ENCODE data around the gene MPP2.
"Not testable (repeated sequence)": the region's sequence is repeated elsewhere in the genome, so short reads cannot be mapped to it uniquely, and the experiment has no call there.

MPP2 gene

DNA sequence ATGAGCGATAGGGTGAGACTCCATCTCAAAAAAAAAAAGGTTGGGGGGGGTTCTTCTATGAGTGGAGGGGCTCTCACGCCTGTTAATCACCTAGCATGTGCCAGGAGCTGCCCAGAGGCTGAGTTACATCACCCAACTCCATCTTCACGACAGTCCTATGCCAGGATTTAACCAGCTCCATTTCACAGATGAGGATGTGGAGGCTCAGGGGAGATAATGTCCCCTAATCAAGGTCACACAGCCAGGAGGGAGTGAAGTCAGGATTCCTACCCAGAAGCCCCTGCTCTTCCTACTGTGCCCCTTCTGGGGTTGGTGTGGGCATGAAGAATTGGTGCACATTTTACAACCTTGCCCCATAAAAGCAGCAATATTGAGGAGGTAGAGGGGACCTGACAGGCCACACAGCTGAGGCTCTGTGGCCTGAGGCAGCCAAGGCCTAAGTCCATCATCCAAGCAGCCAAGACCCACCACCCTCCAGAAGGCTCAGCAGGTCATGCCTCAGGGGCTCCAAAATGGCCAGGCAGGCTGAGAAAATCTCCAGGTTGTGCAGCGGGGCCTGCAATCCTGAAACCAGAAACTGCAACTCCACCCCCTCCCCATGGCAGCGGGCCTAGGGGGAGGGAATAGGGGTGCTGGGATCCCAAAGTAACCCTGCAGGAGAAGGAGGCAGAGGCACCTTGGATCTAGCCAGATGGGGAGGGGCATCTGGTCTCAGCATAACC, 28.0 kb upstream of the MPP2 start:
- no peak overlapping the region for H3K9ac ChIP-seq (ENCODE audit: insufficient read length)

DNA sequence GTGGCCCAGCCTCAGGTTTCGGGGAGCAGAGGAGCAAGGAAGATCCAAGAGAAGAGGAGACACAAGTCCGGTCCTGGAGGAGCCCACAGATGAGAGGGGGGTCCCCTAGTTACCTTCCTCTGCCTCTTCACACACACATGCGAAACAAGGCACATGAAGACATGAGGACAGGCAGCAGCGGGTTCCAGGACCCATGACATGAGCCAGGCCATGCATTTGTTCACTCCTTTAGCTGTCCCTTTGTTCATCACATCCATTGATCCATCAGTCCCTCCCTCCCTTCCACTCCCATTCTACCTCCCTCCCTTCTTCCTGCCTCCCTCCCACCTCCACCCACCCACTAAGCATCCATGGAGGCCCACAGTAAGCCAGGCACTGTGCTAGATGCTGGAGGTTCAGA, 25.6 kb upstream of the MPP2 start:
- Histone ChIP-seq H3K4me3 (no peak overlapping the region), H3K36me3 (ENCODE audit: insufficient read depth, low read length) (no peaks in the 10 kb centered on the region), H3K27ac (no peak overlapping the region), H3K9ac (ENCODE audit: insufficient read length) (no peak overlapping the region), H3K9me3 (ENCODE audit: low read depth, low read length) (no peaks in the 10 kb centered on the region)
- no peak for DNase-seq (ENCODE audit: low read depth, low spot score)
- TF ChIP-seq FOXP2 (optimal IDR thresholded peaks at IDR 0.05; ENCODE audit: control extremely low read depth, extremely low read length, insufficient read depth) (no peak), POLR2AphosphoS5 (IDR thresholded peaks at IDR 0.05; ENCODE audit: borderline replicate concordance, low read depth, low read length) (no peak), EZH2 (IDR thresholded peaks at IDR 0.05) (no peak)

More for the DNA sequence above, 28.0 kb upstream of the MPP2 start:
- Histone ChIP-seq H3K27ac (no peak overlapping the region), H3K36me3 (ENCODE audit: insufficient read depth, low read length) (no peaks in the 10 kb centered on the region), H3K9me3 (ENCODE audit: low read depth, low read length) (no peaks in the 10 kb centered on the region), H3K4me3 (no peak overlapping the region)
- DNase-seq (ENCODE audit: low read depth, low spot score): no peak
- no peak for TF ChIP-seq EZH2 (IDR thresholded peaks at IDR 0.05)
- no peak for TF ChIP-seq POLR2AphosphoS5 (IDR thresholded peaks at IDR 0.05; ENCODE audit: borderline replicate concordance, low read depth, low read length)
- no peak for TF ChIP-seq FOXP2 (optimal IDR thresholded peaks at IDR 0.05; ENCODE audit: control extremely low read depth, extremely low read length, insufficient read depth)

DNA sequence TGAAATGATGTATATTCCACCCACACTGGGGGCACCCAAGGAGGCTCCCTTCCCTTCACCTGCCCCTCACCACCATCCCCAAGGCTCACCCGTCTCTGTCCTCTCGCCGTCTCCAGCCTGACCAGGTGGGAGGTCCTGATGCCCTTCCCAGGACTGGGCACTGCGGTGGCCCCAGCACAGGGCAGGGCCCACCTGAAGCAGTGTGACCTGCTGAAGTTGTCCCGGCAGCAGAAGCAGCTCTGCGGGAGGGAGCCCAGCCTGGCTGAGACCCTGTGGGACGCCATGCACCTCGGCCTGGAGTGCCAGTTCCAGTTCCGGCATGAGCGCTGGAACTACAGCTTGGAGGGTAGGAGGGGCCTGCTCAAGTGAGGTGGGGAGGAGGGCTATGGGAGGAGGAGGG, 25.0 kb upstream of the MPP2 start:
- DNase-seq (ENCODE audit: low read depth, low spot score): no peak
- H3K4me3 ChIP-seq: no peak overlapping the region
- no peaks in the 10 kb centered on the region for H3K36me3 ChIP-seq (ENCODE audit: insufficient read depth, low read length)
- TF ChIP-seq EZH2 (IDR thresholded peaks at IDR 0.05) (no peak), POLR2AphosphoS5 (IDR thresholded peaks at IDR 0.05; ENCODE audit: borderline replicate concordance, low read depth, low read length) (no peak), FOXP2 (optimal IDR thresholded peaks at IDR 0.05; ENCODE audit: control extremely low read depth, extremely low read length, insufficient read depth) (no peak)
- H3K27ac ChIP-seq: no peak overlapping the region
- no peaks in the 10 kb centered on the region for H3K9me3 ChIP-seq (ENCODE audit: low read depth, low read length)
- no peak overlapping the region for H3K9ac ChIP-seq (ENCODE audit: insufficient read length)

DNA sequence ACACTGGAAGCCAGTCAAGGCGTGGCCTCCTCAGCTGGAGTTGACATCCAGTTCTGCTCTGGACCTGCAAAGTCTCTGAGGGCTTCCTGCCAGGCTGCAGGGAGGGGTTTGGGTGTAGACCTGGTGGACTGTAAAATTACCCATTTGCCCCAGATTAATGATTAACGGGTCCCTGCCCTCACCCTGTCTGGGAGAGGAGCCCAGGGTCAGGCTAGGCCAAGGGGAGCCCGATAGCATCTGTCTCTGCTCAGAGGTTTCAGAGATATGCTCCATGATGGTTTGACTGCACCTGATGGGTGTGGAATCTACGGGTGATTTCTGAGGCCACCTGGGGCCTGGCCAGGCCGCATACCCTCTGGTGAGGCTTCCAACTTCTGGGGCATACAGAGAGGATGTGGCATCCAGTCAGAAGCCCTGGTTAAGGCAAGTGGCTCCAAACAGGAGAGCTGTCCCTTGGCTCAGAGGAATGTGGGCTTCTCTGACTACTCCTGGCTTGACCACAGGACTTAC, 23.8 kb upstream of the MPP2 start:
- Histone ChIP-seq H3K36me3 (ENCODE audit: insufficient read depth, low read length) (no peaks in the 10 kb centered on the region), H3K27ac (no peak overlapping the region), H3K4me3 (no peak overlapping the region), H3K9ac (ENCODE audit: insufficient read length) (no peak overlapping the region), H3K9me3 (ENCODE audit: low read depth, low read length) (no peaks in the 10 kb centered on the region)
- no peak for DNase-seq (ENCODE audit: low read depth, low spot score)
- no peak for TF ChIP-seq FOXP2 (optimal IDR thresholded peaks at IDR 0.05; ENCODE audit: control extremely low read depth, extremely low read length, insufficient read depth)
- TF ChIP-seq EZH2 (IDR thresholded peaks at IDR 0.05): no peak
- no peak for TF ChIP-seq POLR2AphosphoS5 (IDR thresholded peaks at IDR 0.05; ENCODE audit: borderline replicate concordance, low read depth, low read length)

DNA sequence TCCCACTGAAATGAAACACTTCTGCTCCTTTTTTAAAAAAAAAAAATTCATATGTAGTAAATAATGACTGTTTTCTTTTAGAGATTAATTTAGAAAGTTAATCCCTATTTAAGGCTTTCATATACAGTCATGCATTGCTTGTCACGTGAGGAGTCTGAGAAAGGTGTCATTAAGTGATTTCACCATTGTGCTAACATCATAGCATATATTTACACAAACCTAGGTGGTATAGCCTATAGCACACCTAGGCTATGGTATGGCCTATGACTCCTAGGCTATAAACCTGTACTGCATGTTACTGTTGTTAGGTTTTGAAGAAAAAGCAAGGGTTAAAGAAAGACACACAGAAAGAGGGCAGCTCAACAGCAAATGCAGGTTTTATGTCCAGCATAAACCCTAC, 21.3 kb upstream of the MPP2 start:
- DNase-seq (ENCODE audit: low read depth, low spot score): no peak
- TF ChIP-seq POLR2AphosphoS5 (IDR thresholded peaks at IDR 0.05; ENCODE audit: borderline replicate concordance, low read depth, low read length) (no peak), FOXP2 (optimal IDR thresholded peaks at IDR 0.05; ENCODE audit: control extremely low read depth, extremely low read length, insufficient read depth) (no peak), EZH2 (IDR thresholded peaks at IDR 0.05) (no peak)
- H3K36me3 ChIP-seq (ENCODE audit: insufficient read depth, low read length): no peaks in the 10 kb centered on the region
- no peak overlapping the region for H3K27ac ChIP-seq
- no peak overlapping the region for H3K4me3 ChIP-seq
- no peaks in the 10 kb centered on the region for H3K9me3 ChIP-seq (ENCODE audit: low read depth, low read length)
- no peak overlapping the region for H3K9ac ChIP-seq (ENCODE audit: insufficient read length)

DNA sequence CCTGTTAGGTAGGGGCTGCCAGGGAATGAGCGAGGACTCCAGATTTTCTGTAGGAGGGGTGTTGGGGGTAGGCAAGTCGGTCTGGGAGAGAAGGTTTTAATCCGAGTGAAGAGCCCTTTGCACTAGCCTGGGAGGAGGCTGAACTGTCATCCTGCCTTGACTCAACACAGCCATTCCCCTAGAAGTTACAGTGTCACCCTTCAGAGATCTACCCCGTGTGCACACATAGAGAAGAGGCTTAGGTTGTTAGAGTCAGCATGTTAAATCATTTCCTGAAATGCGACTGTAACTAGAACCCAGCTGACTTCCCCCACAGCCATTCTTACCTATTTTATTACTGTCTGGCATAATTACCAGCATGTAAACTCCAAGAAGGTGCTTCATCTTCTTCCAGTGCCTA, 20.6 kb upstream of the MPP2 start:
- not testable (repeated sequence) for H3K9me3 ChIP-seq (ENCODE audit: low read depth, low read length); H3K27ac ChIP-seq; DNase-seq (ENCODE audit: low read depth, low spot score); H3K4me3 ChIP-seq; H3K9ac ChIP-seq (ENCODE audit: insufficient read length); H3K36me3 ChIP-seq (ENCODE audit: insufficient read depth, low read length)

DNA sequence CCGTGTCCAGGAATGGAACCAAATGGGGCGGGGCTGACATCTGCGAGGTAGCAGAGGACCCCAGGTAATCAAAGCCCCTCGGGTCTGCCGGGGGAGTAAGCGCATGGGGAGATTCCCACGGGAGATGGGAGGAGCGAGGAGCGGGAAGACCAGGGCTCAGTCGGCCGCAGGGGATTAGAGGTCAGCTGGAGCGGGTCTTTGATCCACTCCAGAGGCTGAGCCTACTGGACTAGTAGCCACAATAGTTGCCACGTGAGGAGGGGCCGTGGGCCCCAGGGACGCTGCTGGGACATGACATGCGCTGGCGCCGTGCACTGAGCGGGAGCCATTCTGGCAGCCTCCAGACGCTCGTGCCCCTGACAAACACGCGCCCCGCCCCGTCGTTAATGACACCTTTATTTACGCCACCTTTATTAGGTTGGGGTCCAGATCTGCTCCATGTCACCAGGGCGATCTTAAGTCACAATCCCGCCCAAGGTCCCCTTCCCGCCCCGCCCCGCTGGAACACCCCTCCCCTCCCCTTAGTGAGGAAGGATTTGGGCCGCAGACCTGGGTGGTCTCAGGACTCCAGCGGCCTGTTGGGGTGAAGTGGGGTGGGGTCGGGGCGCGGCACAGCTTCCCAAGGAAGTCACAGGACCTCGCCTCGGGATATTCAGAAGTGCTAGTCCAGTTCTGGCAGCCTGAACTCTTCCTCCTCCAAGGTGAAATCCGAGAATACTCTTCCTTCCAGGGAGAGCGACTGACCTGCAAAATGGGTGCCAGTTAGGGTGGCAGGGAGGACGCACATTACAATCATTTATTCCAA, 19.9 kb upstream of the MPP2 start:
- no peak for DNase-seq (ENCODE audit: low read depth, low spot score)
- H3K4me3 ChIP-seq: no peak overlapping the region
- no peak overlapping the region for H3K9ac ChIP-seq (ENCODE audit: insufficient read length)
- no peaks in the 10 kb centered on the region for H3K36me3 ChIP-seq (ENCODE audit: insufficient read depth, low read length)
- H3K27ac ChIP-seq: no peak overlapping the region
- no peaks in the 10 kb centered on the region for H3K9me3 ChIP-seq (ENCODE audit: low read depth, low read length)
- TF ChIP-seq POLR2AphosphoS5 (IDR thresholded peaks at IDR 0.05; ENCODE audit: borderline replicate concordance, low read depth, low read length) (no peak), EZH2 (IDR thresholded peaks at IDR 0.05) (no peak), FOXP2 (optimal IDR thresholded peaks at IDR 0.05; ENCODE audit: control extremely low read depth, extremely low read length, insufficient read depth) (no peak)

DNA sequence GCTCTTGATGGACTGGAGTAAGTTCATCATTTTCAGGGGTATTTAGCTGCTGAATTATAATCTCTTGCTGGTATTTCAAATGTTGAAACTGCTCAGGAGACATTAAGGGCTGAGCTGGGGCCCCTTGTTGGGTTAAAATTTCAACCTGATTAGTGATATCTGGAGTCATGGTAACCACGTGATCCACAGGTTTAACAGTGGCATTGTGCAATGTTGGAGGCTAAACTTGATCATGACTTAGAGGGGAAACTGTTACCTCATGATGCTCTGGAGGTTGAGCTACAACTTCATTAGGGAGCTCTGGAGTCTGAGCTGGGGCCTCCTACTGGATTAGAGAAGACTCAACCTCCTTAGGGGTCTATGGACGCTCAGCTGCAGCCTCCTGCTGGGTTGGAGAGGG, 17.2 kb upstream of the MPP2 start:
- no peak overlapping the region for H3K27ac ChIP-seq
- TF ChIP-seq POLR2AphosphoS5 (IDR thresholded peaks at IDR 0.05; ENCODE audit: borderline replicate concordance, low read depth, low read length) (no peak), EZH2 (IDR thresholded peaks at IDR 0.05) (no peak), FOXP2 (optimal IDR thresholded peaks at IDR 0.05; ENCODE audit: control extremely low read depth, extremely low read length, insufficient read depth) (no peak)
- no peaks in the 10 kb centered on the region for H3K36me3 ChIP-seq (ENCODE audit: insufficient read depth, low read length)
- H3K4me3 ChIP-seq: no peak overlapping the region
- H3K9me3 ChIP-seq (ENCODE audit: low read depth, low read length): no peaks in the 10 kb centered on the region
- no peak overlapping the region for H3K9ac ChIP-seq (ENCODE audit: insufficient read length)
- DNase-seq (ENCODE audit: low read depth, low spot score): no peak
